Thyroid gland (tissue), 4 donors: Measurements from ENCODE around the gene COBLL1. TPM values are rescaled to one million over a fixed set of nuclear protein-coding genes. Genes with fewer than 3 reads are reported as not detected.

ENCODE experiments used
- DNase-seq, 2 donors: peaks; one replicate each; pipeline ENCODE4 v3.0.0-alpha.2; 2019
- H3K27ac ChIP-seq, 3 donors: fragments of 200-600 bp; sonication (generic); 1 replicate in 2 of 3; 2 replicates in 1 of 3; pipeline ENCODE4 v1.5.1; 2016 to 2019; ENCODE audit warnings: mild to moderate bottlenecking in 1 of 3, moderate library complexity in 1 of 3
- H3K27me3 ChIP-seq: fragments of 200-600 bp; sonication (generic); one replicate; pipeline ENCODE4 v1.5.1; 2019
- H3K36me3 ChIP-seq, 2 donors: fragments of 200-600 bp; sonication (generic); one replicate each; pipeline ENCODE4 v1.5.1; 2016 to 2019
- H3K4me1 ChIP-seq, 2 donors: fragments of 200-600 bp; sonication (generic); one replicate each; pipeline ENCODE4 v1.5.1; 2017 to 2019
- H3K4me3 ChIP-seq, 3 donors: fragments of 200-600 bp; sonication (generic); replicated peaks in 1 of 3; 1 replicate in 2 of 3; 2 replicates in 1 of 3; pipeline ENCODE4 v1.5.1; 2016; ENCODE audit warnings: mild to moderate bottlenecking in 1 of 3
- H3K9me3 ChIP-seq: fragments of 200-600 bp; sonication (generic); one replicate; pipeline ENCODE4 v1.5.1; 2017
- CTCF ChIP-seq, 6 experiments: fragments of 200-600 bp in 3 of 6; fragments of 450-650 bp in 3 of 6; sonication (generic) in 3 of 6; IDR thresholded peaks; one replicate each; pipeline ENCODE4 v1.5.1; 2016 to 2019; ENCODE audit warnings: antibody characterized with exemption in 6 of 6, mild to moderate bottlenecking in 2 of 6, inconsistent platforms in 1 of 6, moderate library complexity in 1 of 6
- POLR2A ChIP-seq, 2 donors: fragments of 450-650 bp; IDR thresholded peaks; one replicate each; pipeline ENCODE4 v1.6.1; 2017; ENCODE audit warnings: antibody characterized with exemption in 2 of 2, mild to moderate bottlenecking in 2 of 2, moderate library complexity in 1 of 2
- WGBS, 2 donors: methylation state at CpG; one replicate each; pipeline ENCODE4 v1.1.5; 2017; 5-methylcytosine and 5-hydroxymethylcytosine counted together
- intact Hi-C: fragments of 100-400 bp; cut with DNase I; formaldehyde crosslinking; loops from one replicate; pipeline ENCODE4 v1.15.1; 2023
- total RNA-seq, 4 donors: library from RNA; depleted of rRNA; stranded (reverse); fragments of >200 nt; gene quantifications; one replicate each; pipeline ENCODE4 v1.2.3, GENCODE V29; 2016

COBLL1 gene
- total RNA-seq, 4 donors from 2014 or later = 41.8 to 90.8 (median 76.9) TPM

- TF ChIP-seq CTCF (IDR thresholded peaks at IDR 0.05) = no peak
- Histone ChIP-seq H3K36me3 (no peaks in the 10 kb centered on the region), H3K27me3 (no peaks in the 10 kb centered on the region), H3K4me3 (no peak overlapping the region), H3K4me1 (no peaks in the 10 kb centered on the region), H3K9me3 (no peaks in the 10 kb centered on the region), H3K27ac (no peak overlapping the region)
- DNase-seq = no peak
- WGBS, 2 donors = 84 to 91% methylated on average over 2 of the region's 2 CpGs
- intact Hi-C loops = no loop called here
Observed at GRCh38 chr2:164675027-164675426, 166.6 kb downstream of the COBLL1 start.

GRCh38 chr2:164671664-164672396 is 169.8 kb downstream of the COBLL1 start:
- H3K27ac ChIP-seq = no peak overlapping the region

GRCh38 chr2:164669291-164669690 is 172.3 kb downstream of the COBLL1 start:
- Histone ChIP-seq H3K27me3 (no peaks in the 10 kb centered on the region), H3K36me3 (no peaks in the 10 kb centered on the region), H3K4me3 (no peak overlapping the region), H3K27ac (no peak overlapping the region), H3K9me3 (no peaks in the 10 kb centered on the region), H3K4me1 (no peaks in the 10 kb centered on the region)
- no peak for DNase-seq
- no peak for TF ChIP-seq POLR2A (IDR thresholded peaks at IDR 0.05)
- TF ChIP-seq CTCF (IDR thresholded peaks at IDR 0.05) = no peak
- intact Hi-C loops = no loop called here

More at GRCh38 chr2:164671664-164672396, 169.8 kb downstream of the COBLL1 start:
- Histone ChIP-seq H3K27me3 (no peaks in the 10 kb centered on the region), H3K4me3 (no peak overlapping the region), H3K36me3 (no peaks in the 10 kb centered on the region), H3K9me3 (no peaks in the 10 kb centered on the region), H3K4me1 (no peaks in the 10 kb centered on the region)
- intact Hi-C loops = no loop called here
- no peak for TF ChIP-seq POLR2A (IDR thresholded peaks at IDR 0.05)
- no peak for TF ChIP-seq CTCF (IDR thresholded peaks at IDR 0.05)
- DNase-seq = no peak
- 90 to 93% methylated on average over 4 of the region's 4 CpGs for WGBS, 2 donors

GRCh38 chr2:164667566-164667965 is 174.1 kb downstream of the COBLL1 start:
- no peaks in the 10 kb centered on the region for H3K27me3 ChIP-seq
- intact Hi-C loops = no loop called here
- no peak overlapping the region for H3K4me3 ChIP-seq
- no peaks in the 10 kb centered on the region for H3K36me3 ChIP-seq
- H3K9me3 ChIP-seq = no peaks in the 10 kb centered on the region
- peaks cover 0 to under 1% of the 10 kb centered on the region in 2 donors for H3K4me1 ChIP-seq
- no peak for TF ChIP-seq CTCF (IDR thresholded peaks at IDR 0.05)
- no peak for TF ChIP-seq POLR2A (IDR thresholded peaks at IDR 0.05)
- DNase-seq = no peak
- no peak overlapping the region for H3K27ac ChIP-seq
- 89 to 91% methylated on average over 2 of the region's 2 CpGs for WGBS, 2 donors

- no peaks in the 10 kb centered on the region for H3K9me3 ChIP-seq
- no peaks in the 10 kb centered on the region for H3K36me3 ChIP-seq
- no peak for TF ChIP-seq POLR2A (IDR thresholded peaks at IDR 0.05)
- no peak for TF ChIP-seq CTCF (IDR thresholded peaks at IDR 0.05)
- no peak overlapping the region for H3K27ac ChIP-seq
- H3K27me3 ChIP-seq = no peaks in the 10 kb centered on the region
- intact Hi-C loops = no loop called here
- H3K4me3 ChIP-seq = no peak overlapping the region
- no peak for DNase-seq
- peaks cover 3 to 9% of the 10 kb centered on the region in 2 donors for H3K4me1 ChIP-seq
Observed at GRCh38 chr2:164664070-164664469, 177.6 kb downstream of the COBLL1 start.
